ENCODE results near the gene PPFIBP1. TPM values are rescaled to one million over a fixed set of nuclear protein-coding genes. Genes with fewer than 3 reads are reported as not detected.

Gene PPFIBP1
- total RNA-seq, 1 donor from 2014 or later: 46.7 TPM

DNA sequence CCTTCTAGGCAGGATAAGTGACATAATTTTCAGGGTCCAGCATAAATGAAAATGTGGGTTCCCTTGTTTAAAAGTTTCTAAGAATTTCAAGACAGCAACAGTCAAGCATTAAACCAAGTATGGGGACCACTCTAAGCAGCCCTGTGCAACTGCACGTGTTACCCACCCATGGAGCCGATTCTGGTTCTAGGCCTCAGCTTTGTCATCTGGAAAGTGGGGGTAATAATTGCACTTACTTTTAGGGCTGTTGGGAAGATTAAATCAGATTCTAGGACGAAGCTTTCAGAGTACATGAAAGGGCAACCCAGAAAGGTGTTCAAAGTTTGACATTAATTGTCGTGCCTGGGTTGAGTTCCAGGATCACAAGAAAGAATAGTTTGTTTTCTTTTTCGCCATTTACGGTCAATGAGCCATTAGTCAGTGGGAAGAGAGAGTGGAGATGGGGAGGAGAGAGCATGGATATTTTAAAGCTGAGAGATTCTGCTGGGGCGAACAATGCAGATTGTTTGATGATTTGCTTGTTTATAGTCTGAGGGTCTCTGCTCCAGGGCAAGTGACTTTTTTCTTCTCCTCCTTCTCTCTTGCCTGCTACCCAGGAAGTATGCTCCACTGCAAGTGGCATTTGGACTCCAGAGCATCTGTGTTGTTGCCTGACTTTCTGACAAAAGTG, 10.7 kb upstream of the PPFIBP1 start:
- no peak for DNase-seq (ENCODE audit: low spot score)

DNA sequence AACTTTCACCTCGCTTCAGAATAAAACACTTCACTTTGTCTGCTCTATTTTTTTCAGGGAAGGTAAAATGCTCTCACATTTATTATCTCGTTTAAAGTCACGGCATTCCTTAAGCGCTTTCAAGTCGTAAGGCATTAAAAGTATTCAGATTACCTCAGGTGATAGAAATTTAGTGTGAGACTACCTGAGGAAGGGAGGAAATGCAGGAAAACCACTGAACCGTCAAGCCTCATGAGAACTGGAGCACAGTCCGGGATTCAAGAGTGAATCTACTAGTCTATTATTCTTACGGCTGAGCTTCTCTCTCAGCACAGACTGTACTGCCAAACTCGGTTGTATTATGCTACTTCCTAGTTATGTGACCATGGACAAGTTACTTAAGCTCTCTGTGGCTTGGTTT, 8.3 kb upstream of the PPFIBP1 start:
- DNase-seq (ENCODE audit: low spot score): no peak

- no peak for DNase-seq (ENCODE audit: low spot score)
Observed at GRCh38 chr12:27516625-27517024, 7.4 kb upstream of the PPFIBP1 start.

DNA sequence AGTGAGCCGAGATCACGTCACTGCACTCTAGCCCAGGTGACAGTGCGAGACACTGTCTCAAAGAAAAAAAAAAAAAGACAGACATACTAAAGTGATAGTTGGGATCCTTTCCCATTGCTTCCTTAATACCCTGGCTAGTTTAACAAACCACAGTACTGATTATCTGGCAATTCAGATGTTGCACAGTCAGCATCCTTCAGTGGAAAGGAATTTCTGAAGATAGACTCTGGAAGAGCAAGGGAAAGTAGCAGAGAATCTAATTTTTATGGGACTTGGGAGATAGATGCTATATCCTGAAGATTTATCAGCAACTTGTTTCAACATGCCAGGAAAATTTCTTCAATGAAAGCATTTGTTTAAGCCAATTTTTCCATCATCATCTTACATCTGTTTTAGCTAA, 6.5 kb upstream of the PPFIBP1 start:
- DNase-seq (ENCODE audit: low spot score): no peak

DNA sequence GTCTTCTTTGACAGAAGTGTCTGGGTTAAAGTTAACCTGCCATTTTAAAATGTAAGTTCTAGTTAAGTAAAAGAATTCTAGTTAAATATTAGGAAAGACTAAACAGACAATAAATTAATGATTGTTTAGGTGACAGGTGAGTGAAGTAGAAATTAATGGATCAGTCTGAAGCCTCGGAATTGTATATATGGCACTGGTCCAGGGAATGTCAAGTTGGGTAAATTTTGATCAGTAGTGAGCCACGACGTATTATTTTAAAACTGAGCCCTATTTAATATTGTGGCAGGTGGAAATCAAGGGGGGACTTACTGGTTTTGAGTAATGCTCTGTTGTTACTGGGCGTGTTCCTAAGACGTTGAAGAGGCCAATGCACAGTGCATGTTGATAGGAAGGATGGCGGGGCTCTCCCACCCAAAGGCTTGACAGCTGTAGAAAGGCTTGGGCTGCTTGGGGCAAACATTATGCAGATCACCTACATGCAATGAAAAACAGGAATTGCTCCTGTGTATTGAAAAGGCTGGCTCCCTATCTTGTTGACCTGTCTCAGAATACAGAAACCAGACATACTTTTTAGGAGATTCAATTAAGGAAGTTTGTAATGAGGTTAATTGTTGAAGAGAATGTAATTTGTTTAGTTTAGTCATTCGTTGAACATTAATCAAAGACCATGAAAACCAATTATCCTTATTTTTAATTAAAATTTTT, 5.9 kb upstream of the PPFIBP1 start:
- DNase-seq (ENCODE audit: low spot score): no peak

DNA sequence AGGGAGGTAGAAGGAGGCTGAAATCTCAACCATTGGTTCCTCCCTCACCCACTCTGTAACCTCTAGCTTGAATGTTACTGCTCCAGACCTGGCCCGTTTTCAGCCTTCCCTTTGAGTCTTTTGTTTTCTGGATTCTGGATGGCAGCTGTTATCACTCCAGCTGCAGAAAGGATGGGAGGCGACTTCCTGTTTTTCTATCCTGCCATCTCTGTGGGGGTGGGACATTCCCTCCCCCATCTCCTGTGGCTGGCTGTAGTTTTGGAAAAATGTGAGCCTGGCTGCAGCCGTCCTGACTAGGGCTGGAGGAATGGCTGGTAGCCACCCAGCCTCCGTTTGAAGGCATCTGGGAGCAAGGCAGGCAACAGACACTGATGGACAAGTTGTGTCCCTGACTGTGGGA, 2.9 kb upstream of the PPFIBP1 start:
- DNase-seq (ENCODE audit: low spot score): peak; percentile 18

GRCh38 chr12:27521981-27522380, 2.0 kb upstream of the PPFIBP1 start:
- no peak for DNase-seq (ENCODE audit: low spot score)

GRCh38 chr12:27523305-27523641, 733 bp upstream of the PPFIBP1 start:
- no peak for DNase-seq (ENCODE audit: low spot score)

GRCh38 chr12:27524494-27524835, 459 bp downstream of the PPFIBP1 start:
- no peak for DNase-seq (ENCODE audit: low spot score)

GRCh38 chr12:27524839-27525753, 1.1 kb downstream of the PPFIBP1 start:
- DNase-seq (ENCODE audit: low spot score): no peak

DNA sequence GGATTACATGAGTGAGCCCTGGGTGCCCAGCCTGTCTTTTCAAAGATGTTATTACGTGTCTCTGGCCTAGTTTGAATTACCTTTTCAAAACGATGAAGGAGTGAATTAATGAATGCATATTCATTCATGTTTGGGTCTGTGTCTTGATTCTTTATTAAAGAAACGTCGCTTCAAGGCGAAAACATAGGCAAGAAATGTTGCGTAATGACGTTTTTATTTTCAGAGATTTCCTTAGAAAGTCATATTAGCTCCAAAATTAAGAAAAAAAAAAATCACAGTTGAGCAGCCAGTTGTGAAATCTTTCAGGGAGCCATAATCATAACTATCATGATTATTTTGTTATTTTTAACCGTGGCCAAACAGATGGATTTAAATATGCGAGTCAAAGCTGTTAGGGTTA, 3.5 kb downstream of the PPFIBP1 start:
- DNase-seq (ENCODE audit: low spot score): no peak

DNA sequence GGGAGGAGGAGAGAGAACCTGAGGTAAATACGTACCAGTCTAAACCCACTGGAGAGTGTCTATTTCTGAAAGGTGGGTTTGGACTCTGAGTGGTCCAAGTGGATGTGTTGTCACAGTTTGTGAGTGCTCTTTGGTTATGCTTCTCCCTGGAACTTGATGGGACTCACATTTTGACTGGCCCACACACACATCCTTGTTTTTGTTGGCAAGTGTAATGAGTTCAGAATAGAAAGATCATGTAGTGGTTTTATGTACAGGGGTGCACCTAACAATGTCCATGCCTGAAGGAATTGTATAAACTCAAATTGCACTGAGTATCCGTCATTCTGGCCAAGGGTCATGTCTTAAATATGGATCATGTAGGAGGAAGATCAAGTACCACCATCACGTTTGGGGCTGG, 4.8 kb downstream of the PPFIBP1 start:
- no peak for DNase-seq (ENCODE audit: low spot score)

- DNase-seq (ENCODE audit: low spot score): no peak
Observed at GRCh38 chr12:27530157-27530922, 6.3 kb downstream of the PPFIBP1 start.

GRCh38 chr12:27531896-27532295, 7.9 kb downstream of the PPFIBP1 start:
- DNase-seq (ENCODE audit: low spot score): no peak

- DNase-seq (ENCODE audit: low spot score): no peak
Observed at GRCh38 chr12:27534060-27534764, 10.2 kb downstream of the PPFIBP1 start.

GRCh38 chr12:27534765-27535161, 10.8 kb downstream of the PPFIBP1 start:
- no peak for DNase-seq (ENCODE audit: low spot score)

DNA sequence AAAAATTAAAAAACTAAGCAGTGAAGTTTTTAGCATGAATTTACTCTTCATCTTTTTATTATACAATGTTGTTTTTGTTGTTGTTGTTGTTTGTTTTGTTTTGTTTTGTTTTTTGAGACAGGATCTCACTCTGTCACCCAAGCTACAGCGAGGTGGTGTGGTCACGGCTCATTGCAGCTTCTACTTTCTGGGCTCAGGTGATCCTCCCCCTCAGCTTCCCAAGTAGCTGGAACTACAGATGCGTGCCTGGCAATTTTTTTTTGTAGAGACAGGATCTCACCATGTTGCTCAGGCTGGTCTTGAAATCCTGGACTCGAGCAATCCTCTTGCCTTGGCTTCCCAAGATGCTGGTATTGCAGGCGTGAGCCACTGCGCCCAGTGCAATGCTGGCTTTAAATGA, 11.3 kb downstream of the PPFIBP1 start:
- DNase-seq (ENCODE audit: low spot score): no peak

GRCh38 chr12:27537855-27538675, 14.1 kb downstream of the PPFIBP1 start:
- DNase-seq (ENCODE audit: low spot score): no peak

DNA sequence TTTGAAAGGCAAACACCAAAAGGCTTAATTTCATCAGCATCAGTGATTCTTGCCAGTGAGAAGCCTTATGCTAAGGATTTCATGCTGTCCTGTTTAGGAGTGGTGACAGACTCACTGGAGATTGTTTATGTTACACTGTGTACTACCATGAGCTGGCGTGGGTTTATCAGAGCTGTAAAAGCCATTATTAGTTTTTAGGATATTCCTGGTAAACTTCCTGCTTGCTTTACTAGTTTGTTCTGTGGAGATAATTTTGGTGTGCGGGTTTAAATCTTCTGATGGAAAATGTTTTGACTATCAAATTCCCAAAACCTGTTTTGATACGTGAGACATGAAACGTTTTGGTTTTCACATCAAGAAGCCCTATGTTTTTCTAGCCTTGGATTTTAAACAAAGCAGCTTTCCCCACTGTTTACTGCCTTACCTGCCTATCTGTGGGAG, 15.2 kb downstream of the PPFIBP1 start:
- no peak for DNase-seq (ENCODE audit: low spot score)

DNA sequence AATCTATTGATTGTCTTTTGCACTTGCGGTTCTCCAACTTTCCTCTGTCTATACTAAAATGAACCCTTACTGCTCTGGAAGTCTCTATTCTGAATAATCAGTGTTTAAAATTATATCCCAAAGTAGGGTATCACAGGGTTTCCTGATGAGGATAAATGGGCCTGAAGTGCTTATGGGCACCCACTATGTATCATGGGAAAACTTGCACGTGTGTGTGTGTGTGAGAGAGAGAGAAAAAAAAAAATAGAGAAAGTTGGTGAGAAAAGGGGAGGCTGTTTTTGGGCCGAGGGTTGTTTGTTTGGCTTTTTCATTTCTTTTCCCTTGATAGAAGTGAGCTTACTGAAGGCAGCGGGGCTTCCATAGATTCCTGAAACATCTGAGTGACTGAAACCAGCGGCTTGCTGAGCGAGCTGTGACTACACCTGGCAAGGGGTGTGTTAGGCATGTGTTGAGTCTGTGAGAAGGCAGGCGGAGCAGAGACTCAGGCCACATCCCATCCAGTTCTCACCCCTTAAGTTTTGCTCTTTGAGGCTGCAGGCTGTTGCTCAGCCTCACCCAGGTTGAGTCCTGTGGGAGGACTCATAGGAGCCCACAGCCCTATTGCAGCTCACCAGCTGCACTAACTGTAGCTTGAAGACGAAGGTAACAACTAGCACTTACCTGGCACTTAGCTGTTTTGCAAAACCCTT, 17.2 kb downstream of the PPFIBP1 start:
- no peak for DNase-seq (ENCODE audit: low spot score)
